H1 (cell line): ENCODE data around the gene ECI1. TPM values are rescaled to one million over a fixed set of nuclear protein-coding genes. Genes with fewer than 3 reads are reported as not detected.

Experiments
- POU5F1 ChIP-seq: IDR thresholded peaks from 2 replicates; pipeline ENCODE4 v1.6.1; 2011; ENCODE audit warnings: low read depth, mild to moderate bottlenecking, low read length, moderate library complexity
- RXRA ChIP-seq: IDR thresholded peaks from 2 replicates; pipeline ENCODE4 v1.6.1; 2011; ENCODE audit warnings: low read depth, mild to moderate bottlenecking, low read length, moderate library complexity; ENCODE audit not compliant: insufficient read depth
- TAF1 ChIP-seq: IDR thresholded peaks from 2 replicates; pipeline ENCODE4 v1.6.1; 2011; ENCODE audit warnings: mild to moderate bottlenecking, low read depth, low read length
- polyA plus RNA-seq, 7 experiments: library from polyadenylated mRNA; depleted of rRNA in 3 of 7; stranded (reverse) in 5 of 7; unstranded in 2 of 7; fragments of >200 nt in 5 of 7; fragments of 200-250 nt in 2 of 7; gene quantifications; 1 replicate in 5 of 7; 2 replicates in 1 of 7; 4 replicates in 1 of 7; pipeline versions ENCODE4 v1.2.1 to v1.2.3, GENCODE V29; 2011 to 2013; ENCODE audit warnings: missing spikeins in 2 of 7, mixed read lengths in 2 of 7
- total RNA-seq: library from RNA; stranded (reverse); fragmentation: NEBNext Ultra II Directional; extraction: Animal tissue kit (Norgen Biotek cat#: 25700); gene quantifications from 2 replicates; pipeline ENCODE4 v1.2.1, GENCODE V29; 2021

ECI1 gene
- total and polyA plus RNA-seq, 2 of the 8 experiments (the other 6 are each of a cell fraction or from before 2014, with no cell fraction given), result 79.5 to 151 TPM

- no peak for TF ChIP-seq RXRA
- no peak for TF ChIP-seq TAF1
- TF ChIP-seq POU5F1, result no peak
These were observed 41.4 kb downstream of the ECI1 start (continued) for GRCh38 chr16:2210009-2210332.
